ENCODE data around the gene VAPA. TPM values are rescaled to one million over a fixed set of nuclear protein-coding genes. Genes with fewer than 3 reads are reported as not detected.
A peak's percentile ranks its signal among the peaks of the same experiment; 100 is the strongest.

The VAPA gene
- total RNA-seq, 4 donors from 2014 or later, result 208 to 233 (median 221) TPM

- peak in 1 of 2 donors; percentile 14 for TF ChIP-seq EP300 (IDR thresholded peaks at IDR 0.05)
- TF ChIP-seq POLR2A (IDR thresholded peaks at IDR 0.05), result no peak
- peak; percentile 31 to 58 (median 47) for TF ChIP-seq CTCF (IDR thresholded peaks at IDR 0.05)
- 56 to 59% methylated on average over 9 of the region's 9 CpGs for WGBS, 2 donors
- no peak overlapping the region for H3K4me3 ChIP-seq
- DNase-seq (ENCODE audit: low spot score in 2 of 2), result peak in 1 of 2 donors; percentile 27
- no peak overlapping the region for H3K27ac ChIP-seq
- H3K36me3 ChIP-seq, result peaks cover 0 to 69% (median 0%) of the 10 kb centered on the region in 3 donors
- H3K27me3 ChIP-seq, result no peaks in the 10 kb centered on the region
- H3K9me3 ChIP-seq, result no peaks in the 10 kb centered on the region
- peaks cover 0 to 24% (median 5%) of the 10 kb centered on the region in 4 donors for H3K4me1 ChIP-seq
Measured at GRCh38 chr18:9951022-9951859, 37.4 kb downstream of the VAPA start.

GRCh38 chr18:9952633-9953416, 39.0 kb downstream of the VAPA start:
- Histone ChIP-seq H3K27ac (no peak overlapping the region), H3K9me3 (no peaks in the 10 kb centered on the region), H3K4me3 (no peak overlapping the region), H3K27me3 (no peaks in the 10 kb centered on the region), H3K36me3 (peaks cover 0 to 53% (median 0%) of the 10 kb centered on the region in 3 donors), H3K4me1 (peaks cover 0 to 24% (median 5%) of the 10 kb centered on the region in 4 donors)
- TF ChIP-seq CTCF (IDR thresholded peaks at IDR 0.05), result no peak
- TF ChIP-seq EP300 (IDR thresholded peaks at IDR 0.05), result no peak
- TF ChIP-seq POLR2A (IDR thresholded peaks at IDR 0.05), result no peak
- DNase-seq (ENCODE audit: low spot score in 2 of 2), result no peak
- WGBS, 2 donors, result 83 to 92% methylated on average over 1 of the region's 1 CpG

GRCh38 chr18:9958861-9959399, 45.1 kb downstream of the VAPA start:
- TF ChIP-seq EP300 (IDR thresholded peaks at IDR 0.05) (no peak), POLR2A (IDR thresholded peaks at IDR 0.05) (no peak), CTCF (IDR thresholded peaks at IDR 0.05) (no peak)
- 91 to 92% methylated on average over 4 of the region's 4 CpGs for WGBS, 2 donors
- Histone ChIP-seq H3K4me1 (peaks cover 0 to 16% (median 0%) of the 10 kb centered on the region in 4 donors), H3K9me3 (no peaks in the 10 kb centered on the region), H3K27ac (no peak overlapping the region), H3K36me3 (peaks cover 0 to 22% (median 0%) of the 10 kb centered on the region in 3 donors), H3K4me3 (no peak overlapping the region), H3K27me3 (no peaks in the 10 kb centered on the region)
- no peak for DNase-seq (ENCODE audit: low spot score in 2 of 2)

GRCh38 chr18:9959564-9959963, 45.7 kb downstream of the VAPA start:
- DNase-seq (ENCODE audit: low spot score in 2 of 2), result no peak
- Histone ChIP-seq H3K4me1 (peaks cover 0 to 16% (median 0%) of the 10 kb centered on the region in 4 donors), H3K27me3 (no peaks in the 10 kb centered on the region), H3K9me3 (no peaks in the 10 kb centered on the region), H3K36me3 (peaks cover 0 to 16% (median 0%) of the 10 kb centered on the region in 3 donors), H3K4me3 (no peak overlapping the region), H3K27ac (no peak overlapping the region)
- 61 to 70% methylated on average over 1 of the region's 1 CpG for WGBS, 2 donors
- TF ChIP-seq CTCF (IDR thresholded peaks at IDR 0.05), result no peak
- TF ChIP-seq POLR2A (IDR thresholded peaks at IDR 0.05), result no peak
- TF ChIP-seq EP300 (IDR thresholded peaks at IDR 0.05), result no peak
